Tibial nerve (tissue), 4 donors: ENCODE measurements around the gene CD9. TPM values are rescaled to one million over a fixed set of nuclear protein-coding genes. Genes with fewer than 3 reads are reported as not detected.

Source experiments
- DNase-seq, 2 donors: peaks; one replicate each; pipeline ENCODE4 v3.0.0-alpha.2; 2019; ENCODE audit warnings: low spot score in 2 of 2
- H3K27ac ChIP-seq, 4 donors: fragments of 200-600 bp; sonication (generic) in 3 of 4; one replicate each; pipeline ENCODE4 v1.5.1; 2017 to 2019; ENCODE audit warnings: mild to moderate bottlenecking in 1 of 4
- H3K27me3 ChIP-seq, 2 donors: fragments of 200-600 bp; sonication (generic) in 1 of 2; one replicate each; pipeline versions ENCODE4 v1.5.1 to v1.6.0; 2017 to 2019
- H3K36me3 ChIP-seq, 3 donors: fragments of 200-600 bp; sonication (generic); one replicate each; pipeline ENCODE4 v1.5.1; 2018 to 2019
- H3K4me1 ChIP-seq, 4 donors: fragments of 200-600 bp; sonication (generic) in 3 of 4; one replicate each; pipeline ENCODE4 v1.5.1; 2017 to 2019
- H3K4me3 ChIP-seq, 4 donors: fragments of 200-600 bp; sonication (generic) in 3 of 4; one replicate each; pipeline ENCODE4 v1.5.1; 2017 to 2019; ENCODE audit warnings: mild to moderate bottlenecking in 1 of 4, moderate library complexity in 1 of 4
- H3K9me3 ChIP-seq, 4 donors: fragments of 200-600 bp; sonication (generic) in 3 of 4; one replicate each; pipeline ENCODE4 v1.5.1; 2017 to 2019
- CTCF ChIP-seq, 5 experiments: fragments of 200-600 bp in 3 of 5; fragments of 450-650 bp in 2 of 5; sonication (generic) in 3 of 5; IDR thresholded peaks; one replicate each; pipeline ENCODE4 v1.5.1; 2016 to 2019; ENCODE audit warnings: antibody characterized with exemption in 5 of 5, mild to moderate bottlenecking in 3 of 5, moderate library complexity in 2 of 5
- EP300 ChIP-seq, 2 donors: sonication (generic); formaldehyde crosslinking; IDR thresholded peaks; one replicate each; pipeline ENCODE4 v1.6.1; 2017; ENCODE audit warnings: antibody characterized with exemption in 2 of 2, mild to moderate bottlenecking in 1 of 2
- POLR2A ChIP-seq, 2 donors: fragments of 450-650 bp; IDR thresholded peaks; one replicate each; pipeline ENCODE4 v1.6.1; 2017; ENCODE audit warnings: antibody characterized with exemption in 2 of 2, mild to moderate bottlenecking in 2 of 2, moderate library complexity in 2 of 2
- WGBS, 2 donors: methylation state at CpG; one replicate each; pipeline ENCODE4 v1.1.5; 2018; 5-methylcytosine and 5-hydroxymethylcytosine counted together
- total RNA-seq, 4 donors: library from RNA; depleted of rRNA; stranded (reverse); fragments of >200 nt; gene quantifications; one replicate each; pipeline ENCODE4 v1.1.0, GENCODE V29; 2016

CD9 gene
- total RNA-seq, 4 donors from 2014 or later: 297 to 500 (median 391) TPM

- TF ChIP-seq CTCF (IDR thresholded peaks at IDR 0.05) (no peak), EP300 (IDR thresholded peaks at IDR 0.05) (no peak), POLR2A (IDR thresholded peaks at IDR 0.05) (no peak)
- Histone ChIP-seq H3K4me1 (peaks cover 0 to 13% (median 6%) of the 10 kb centered on the region in 4 donors), H3K9me3 (no peaks in the 10 kb centered on the region), H3K4me3 (no peak overlapping the region), H3K27ac (no peak overlapping the region), H3K27me3 (no peaks in the 10 kb centered on the region), H3K36me3 (no peaks in the 10 kb centered on the region)
- WGBS, 2 donors: 92 to 93% methylated on average over 13 of the region's 13 CpGs
- no peak for DNase-seq
These were observed 7.4 kb upstream of the CD9 start for GRCh38 chr12:6192604-6193380.

- Histone ChIP-seq H3K4me3 (no peak overlapping the region), H3K27me3 (no peaks in the 10 kb centered on the region), H3K27ac (no peak overlapping the region), H3K36me3 (no peaks in the 10 kb centered on the region), H3K4me1 (peaks cover 0 to 27% (median 11%) of the 10 kb centered on the region in 4 donors), H3K9me3 (no peaks in the 10 kb centered on the region)
- WGBS, 2 donors: 84 to 85% methylated on average over 19 of the region's 19 CpGs
- DNase-seq: no peak
- TF ChIP-seq CTCF (IDR thresholded peaks at IDR 0.05): no peak
- no peak for TF ChIP-seq POLR2A (IDR thresholded peaks at IDR 0.05)
- no peak for TF ChIP-seq EP300 (IDR thresholded peaks at IDR 0.05)
These were observed 6.1 kb upstream of the CD9 start for GRCh38 chr12:6193853-6194815.

- WGBS, 2 donors: 40 to 45% methylated on average over 10 of the region's 10 CpGs
These were observed 4.3 kb upstream of the CD9 start for GRCh38 chr12:6195665-6196535.

GRCh38 chr12:6198051-6198450 lies 2.1 kb upstream of the CD9 start:
- Histone ChIP-seq H3K27me3 (no peaks in the 10 kb centered on the region), H3K27ac (peak overlapping the region in 3 of 4 donors; percentile 9 to 99 (median 98))
- 52 to 53% methylated on average over 7 of the region's 7 CpGs for WGBS, 2 donors

More at GRCh38 chr12:6195665-6196535, 4.3 kb upstream of the CD9 start:
- Histone ChIP-seq H3K27me3 (no peaks in the 10 kb centered on the region), H3K4me3 (no peak overlapping the region), H3K36me3 (no peaks in the 10 kb centered on the region), H3K9me3 (no peaks in the 10 kb centered on the region), H3K27ac (peak overlapping the region in 3 of 4 donors; percentile 40 to 82 (median 79)), H3K4me1 (peaks cover 0 to 34% (median 11%) of the 10 kb centered on the region in 4 donors)
- DNase-seq: peak; percentile 83 to 97
- TF ChIP-seq POLR2A (IDR thresholded peaks at IDR 0.05) (no peak), CTCF (IDR thresholded peaks at IDR 0.05) (peak; percentile 90 to 98 (median 94)), EP300 (IDR thresholded peaks at IDR 0.05) (peak; percentile 31 to 72)

More at GRCh38 chr12:6198051-6198450, 2.1 kb upstream of the CD9 start:
- Histone ChIP-seq H3K36me3 (no peaks in the 10 kb centered on the region), H3K4me1 (peaks cover 0 to 53% (median 17%) of the 10 kb centered on the region in 4 donors), H3K4me3 (no peak overlapping the region), H3K9me3 (no peaks in the 10 kb centered on the region)
- TF ChIP-seq POLR2A (IDR thresholded peaks at IDR 0.05) (no peak), EP300 (IDR thresholded peaks at IDR 0.05) (peak in 1 of 2 donors; percentile 29), CTCF (IDR thresholded peaks at IDR 0.05) (no peak)
- DNase-seq: no peak
